Measurements from ENCODE around the gene CUL4A. TPM values are rescaled to one million over a fixed set of nuclear protein-coding genes. Genes with fewer than 3 reads are reported as not detected.

The CUL4A gene
- total RNA-seq, 4 donors from 2014 or later, result 55.8 to 110 (median 76.8) TPM

DNA sequence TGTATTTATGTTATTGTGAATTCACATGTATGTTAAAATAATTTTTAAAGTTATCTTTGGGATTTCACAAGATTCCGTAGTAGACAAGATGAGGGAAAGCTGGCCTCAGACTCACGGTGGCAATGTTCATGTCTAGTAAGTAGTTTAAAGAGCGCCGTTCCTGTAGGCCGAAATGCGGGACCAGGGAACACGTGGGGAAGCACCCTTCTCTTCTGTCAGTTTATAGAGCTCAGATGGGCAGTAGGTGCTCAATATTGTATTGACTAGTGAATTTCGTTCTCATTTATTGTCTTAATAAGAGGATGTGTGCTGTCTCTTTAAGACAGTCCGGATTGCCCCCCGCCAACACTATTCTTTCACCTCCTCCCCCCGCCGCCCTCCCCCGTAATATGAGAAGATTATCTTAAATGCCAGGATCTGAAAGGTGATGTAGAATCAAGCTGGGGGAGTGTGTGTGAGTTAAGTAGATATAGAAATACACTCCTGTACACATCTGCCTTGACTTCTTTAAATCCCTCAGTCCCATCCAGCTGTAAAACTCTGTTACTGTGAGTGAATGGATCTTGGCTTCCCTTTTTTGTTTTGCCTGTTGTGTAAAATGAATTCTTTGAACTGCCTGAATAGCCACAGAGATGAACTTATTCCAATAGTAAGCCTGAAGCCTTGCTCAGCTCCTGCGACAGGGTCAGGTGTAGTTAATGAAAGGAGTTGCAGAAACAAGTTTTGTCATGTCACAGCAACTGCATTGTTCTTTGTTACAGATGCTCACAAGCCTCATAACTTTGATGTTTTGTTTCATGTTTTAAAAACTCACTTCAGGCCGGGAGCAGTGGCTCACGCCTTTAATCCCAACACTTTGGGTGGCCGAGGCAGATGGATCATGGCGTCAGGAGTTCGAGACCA lies 88.9 kb downstream of the CUL4A start:
- DNase-seq, result no peak
- WGBS, 2 donors, result 17 to 28% methylated on average over 17 to 19 of the region's 19 CpGs

DNA sequence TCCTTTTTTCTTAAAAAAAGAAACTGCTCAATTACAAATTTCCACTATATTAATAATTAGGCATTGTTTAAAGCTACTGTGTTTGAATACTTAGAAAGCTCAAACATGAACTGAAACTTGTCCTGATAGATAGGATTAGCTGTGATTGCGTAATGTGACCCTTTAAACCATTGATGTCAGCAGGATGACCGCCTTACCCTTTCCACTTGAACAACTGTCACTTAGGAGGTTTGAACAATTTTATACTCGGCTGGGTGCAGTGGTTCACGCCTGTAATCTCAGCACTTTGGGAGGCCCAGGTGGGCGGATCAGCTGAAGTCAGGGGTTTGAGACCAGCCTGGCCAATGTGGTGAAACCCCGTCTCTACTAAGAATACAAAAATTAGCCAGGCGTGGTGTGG lies 90.5 kb downstream of the CUL4A start:
- Histone ChIP-seq H3K4me3 (no peak overlapping the region), H3K36me3 (peaks cover 0 to 4% (median 0%) of the 10 kb centered on the region in 3 donors), H3K27ac (no peak overlapping the region), H3K9me3 (no peaks in the 10 kb centered on the region), H3K4me1 (peaks cover 20 to 74% (median 22%) of the 10 kb centered on the region in 3 donors), H3K27me3 (no peaks in the 10 kb centered on the region)
- DNase-seq, result no peak
- TF ChIP-seq POLR2A (IDR thresholded peaks at IDR 0.05), result no peak
- TF ChIP-seq, protein P1, sequence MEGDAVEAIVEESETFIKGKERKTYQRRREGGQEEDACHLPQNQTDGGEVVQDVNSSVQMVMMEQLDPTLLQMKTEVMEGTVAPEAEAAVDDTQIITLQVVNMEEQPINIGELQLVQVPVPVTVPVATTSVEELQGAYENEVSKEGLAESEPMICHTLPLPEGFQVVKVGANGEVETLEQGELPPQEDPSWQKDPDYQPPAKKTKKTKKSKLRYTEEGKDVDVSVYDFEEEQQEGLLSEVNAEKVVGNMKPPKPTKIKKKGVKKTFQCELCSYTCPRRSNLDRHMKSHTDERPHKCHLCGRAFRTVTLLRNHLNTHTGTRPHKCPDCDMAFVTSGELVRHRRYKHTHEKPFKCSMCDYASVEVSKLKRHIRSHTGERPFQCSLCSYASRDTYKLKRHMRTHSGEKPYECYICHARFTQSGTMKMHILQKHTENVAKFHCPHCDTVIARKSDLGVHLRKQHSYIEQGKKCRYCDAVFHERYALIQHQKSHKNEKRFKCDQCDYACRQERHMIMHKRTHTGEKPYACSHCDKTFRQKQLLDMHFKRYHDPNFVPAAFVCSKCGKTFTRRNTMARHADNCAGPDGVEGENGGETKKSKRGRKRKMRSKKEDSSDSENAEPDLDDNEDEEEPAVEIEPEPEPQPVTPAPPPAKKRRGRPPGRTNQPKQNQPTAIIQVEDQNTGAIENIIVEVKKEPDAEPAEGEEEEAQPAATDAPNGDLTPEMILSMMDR (IDR thresholded peaks at IDR 0.05), result no peak
- 65 to 81% methylated on average over 4 to 7 of the region's 7 CpGs for WGBS, 2 donors
- intact Hi-C loops (cut with DNase I), result no loop called here

More for the DNA sequence above, 88.9 kb downstream of the CUL4A start:
- Histone ChIP-seq H3K27me3 (no peaks in the 10 kb centered on the region), H3K36me3 (peaks cover 0 to 4% (median 0%) of the 10 kb centered on the region in 3 donors), H3K27ac (peak overlapping the region; percentile 80 to 95 (median 91)), H3K4me1 (peaks cover 14 to 58% (median 20%) of the 10 kb centered on the region in 3 donors), H3K4me3 (peak overlapping the region; percentile 75 to 96 (median 85)), H3K9me3 (no peaks in the 10 kb centered on the region)
- intact Hi-C loops (cut with DNase I), result no loop called here
- TF ChIP-seq POLR2A (IDR thresholded peaks at IDR 0.05), result no peak

DNA sequence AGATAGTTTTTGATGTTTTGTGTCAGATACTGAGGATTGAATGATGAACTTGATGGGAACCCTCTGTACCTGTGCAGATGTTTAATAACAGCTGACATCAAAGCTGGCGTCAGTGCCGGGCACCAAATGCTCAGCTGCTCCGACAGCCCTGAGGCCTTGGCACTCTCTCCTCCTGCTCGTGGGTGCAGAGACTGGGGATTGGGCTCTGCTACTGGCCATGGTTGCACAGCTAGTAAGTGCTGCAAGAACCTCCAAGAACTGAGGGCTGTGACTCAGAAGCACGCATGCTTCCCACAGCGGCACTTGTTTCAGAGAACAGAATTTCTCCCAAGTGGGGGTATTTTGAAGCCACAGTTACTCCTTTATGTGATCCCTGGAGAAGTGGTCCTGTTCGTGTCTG lies 93.6 kb downstream of the CUL4A start:
- Histone ChIP-seq H3K4me1 (peaks cover 19 to 75% (median 26%) of the 10 kb centered on the region in 3 donors), H3K4me3 (no peak overlapping the region), H3K27me3 (no peaks in the 10 kb centered on the region), H3K36me3 (peaks cover 0 to 24% (median 0%) of the 10 kb centered on the region in 3 donors), H3K27ac (no peak overlapping the region), H3K9me3 (no peaks in the 10 kb centered on the region)
- DNase-seq, result no peak
- TF ChIP-seq, protein P1 (IDR thresholded peaks at IDR 0.05), result no peak
- TF ChIP-seq POLR2A (IDR thresholded peaks at IDR 0.05), result no peak
- WGBS, 2 donors, result 47 to 88% methylated on average over 3 to 7 of the region's 7 CpGs
- intact Hi-C loops (cut with DNase I), result no loop called here

DNA sequence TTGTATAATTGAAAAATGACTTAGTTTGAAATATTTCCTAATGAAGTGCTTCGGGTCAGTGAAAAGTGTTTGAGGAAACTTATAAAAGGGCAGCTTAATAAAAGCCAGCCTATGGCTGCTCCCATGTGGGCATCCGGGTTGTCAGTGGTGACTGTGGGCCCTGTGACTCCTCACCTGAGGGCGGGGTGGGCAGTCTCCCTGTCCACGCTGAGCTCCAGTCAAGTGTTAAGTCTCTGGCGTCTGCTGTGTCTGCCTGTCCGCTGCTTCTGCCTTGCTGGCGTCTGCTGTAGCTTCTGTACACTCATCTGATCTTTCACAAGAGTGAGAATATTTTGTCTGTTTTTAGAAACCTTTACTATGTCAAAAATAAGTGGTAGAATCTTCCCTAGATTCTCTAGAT lies 94.7 kb downstream of the CUL4A start:
- H3K9me3 ChIP-seq, result no peaks in the 10 kb centered on the region
- 79 to 87% methylated on average over 7 of the region's 7 CpGs for WGBS, 2 donors
- H3K4me1 ChIP-seq, result peaks cover 13 to 64% (median 16%) of the 10 kb centered on the region in 3 donors
- peaks cover 0 to 35% (median 0%) of the 10 kb centered on the region in 3 donors for H3K36me3 ChIP-seq
- intact Hi-C loops (cut with DNase I), result no loop called here
- peak overlapping the region in 2 of 4 donors; percentile 17 to 39 for H3K27ac ChIP-seq
- H3K4me3 ChIP-seq, result no peak overlapping the region
- no peak for DNase-seq
- H3K27me3 ChIP-seq, result no peaks in the 10 kb centered on the region
- TF ChIP-seq, protein P1 (IDR thresholded peaks at IDR 0.05), result no peak
- no peak for TF ChIP-seq POLR2A (IDR thresholded peaks at IDR 0.05)

DNA sequence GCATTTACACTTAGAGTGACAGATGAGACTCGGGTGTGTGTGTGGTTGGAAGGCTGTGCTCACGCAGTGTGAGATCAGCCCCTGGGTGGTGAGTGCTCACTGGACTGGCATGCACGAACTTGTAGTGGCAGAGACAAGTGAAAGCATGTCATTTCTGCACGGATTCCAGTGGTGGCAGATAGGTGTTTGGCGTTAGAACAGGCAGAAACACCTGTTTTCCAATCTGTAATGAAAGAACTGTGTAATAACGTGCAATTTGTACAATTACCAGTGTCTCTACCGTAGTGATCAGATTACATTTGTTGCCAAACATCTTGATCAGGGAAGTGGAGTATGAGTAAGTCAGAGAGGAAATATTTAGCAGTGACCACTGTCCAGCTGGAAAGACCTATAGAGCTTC lies 95.8 kb downstream of the CUL4A start:
- 30 to 31% methylated on average over 7 of the region's 7 CpGs for WGBS, 2 donors
- DNase-seq, result no peak
- TF ChIP-seq POLR2A (IDR thresholded peaks at IDR 0.05), result no peak
- TF ChIP-seq, protein P1 (IDR thresholded peaks at IDR 0.05), result no peak

More for the DNA sequence above, 95.8 kb downstream of the CUL4A start:
- Histone ChIP-seq H3K27ac (peak overlapping the region in 2 of 4 donors; percentile 39 to 66), H3K36me3 (peaks cover 2 to 46% (median 9%) of the 10 kb centered on the region in 3 donors), H3K4me3 (no peak overlapping the region), H3K27me3 (no peaks in the 10 kb centered on the region), H3K9me3 (no peaks in the 10 kb centered on the region), H3K4me1 (peaks cover 7 to 53% (median 16%) of the 10 kb centered on the region in 3 donors)
- intact Hi-C loops (cut with DNase I), result no loop called here
